Caco-2 (cell line): ENCODE data around the gene ARHGEF28. TPM values are rescaled to one million over a fixed set of nuclear protein-coding genes. Genes with fewer than 3 reads are reported as not detected.

Experiments
- BruUV-seq: library from RNA; stranded (reverse); fragments of 400-500 nt; replicated peaks from 2 replicates; lab custom pipeline; 2021; lab: Mats Ljungman, UMichigan
- CTCF ChIA-PET: fragments of 300-600 bp; sonication (Branson Sonifier 250); formaldehyde crosslinking; loops from one replicate; lab custom pipeline; 2022; ENCODE audit warnings: antibody characterized with exemption; lab: Charles Lee
- POLR2A ChIA-PET: fragments of 300-600 bp; sonication (Branson Sonifier 250); formaldehyde crosslinking; loops from one replicate; lab custom pipeline; 2022; ENCODE audit warnings: antibody characterized with exemption; lab: Charles Lee
- DNase-seq, 2 experiments: peaks; one replicate each; pipeline versions ENCODE4 v3.0.0 to v3.0.0-alpha.2; 2020 to 2022
- H3K27me3 ChIP-seq: replicated peaks from 2 replicates; pipeline ENCODE4 v1.6.0; 2011; ENCODE audit warnings: low read length; ENCODE audit not compliant: control insufficient read depth, insufficient read depth
- H3K36me3 ChIP-seq: 2 replicates; pipeline ENCODE4 v1.5.1; 2011; ENCODE audit warnings: low read length; ENCODE audit not compliant: control insufficient read depth, insufficient read depth
- H3K4me1 ChIP-seq: fragments of 250-450 bp; sonication (Bioruptor Pico); 2 replicates; pipeline ENCODE4 v1.5.1; 2020; ENCODE audit warnings: mild to moderate bottlenecking
- H3K4me3 ChIP-seq: 2 replicates; pipeline ENCODE4 v1.5.1; 2011; ENCODE audit warnings: low read depth, mild to moderate bottlenecking, control low read depth, low read length
- H3K9me3 ChIP-seq: fragments of 250-450 bp; sonication (Bioruptor Pico); 2 replicates; pipeline ENCODE4 v1.5.1; 2020; ENCODE audit warnings: mild to moderate bottlenecking, moderate library complexity
- H3K27ac Mint-ChIP-seq: one replicate; pipeline ENCODE4 v1.8.0; 2022; ENCODE audit warnings: mixed read lengths; ENCODE audit not compliant: unreplicated experiment
- H3K27me3 Mint-ChIP-seq: one replicate; pipeline ENCODE4 v1.8.0; 2022; ENCODE audit warnings: mixed read lengths; ENCODE audit not compliant: insufficient read depth, unreplicated experiment
- H3K36me3 Mint-ChIP-seq: one replicate; pipeline ENCODE4 v1.8.0; 2022; ENCODE audit warnings: mild to moderate bottlenecking, mixed read lengths; ENCODE audit not compliant: insufficient read depth, unreplicated experiment
- H3K4me1 Mint-ChIP-seq: one replicate; pipeline ENCODE4 v1.8.0; 2022; ENCODE audit warnings: low read depth, mixed read lengths; ENCODE audit not compliant: unreplicated experiment
- H3K4me3 Mint-ChIP-seq: one replicate; pipeline ENCODE4 v1.8.0; 2022; ENCODE audit warnings: mild to moderate bottlenecking, moderate library complexity, mixed read lengths; ENCODE audit not compliant: unreplicated experiment
- H3K9me3 Mint-ChIP-seq: one replicate; pipeline ENCODE4 v1.8.0; 2022; ENCODE audit warnings: mixed read lengths; ENCODE audit not compliant: unreplicated experiment
- intact Hi-C: fragments of 100-400 bp; cut with micrococcal nuclease; formaldehyde crosslinking; loops from one replicate; pipeline ENCODE4 v1.10.0; 2022; ENCODE audit not compliant: unreplicated experiment
- total RNA-seq: library from RNA; stranded (reverse); gene quantifications from 2 replicates; pipeline ENCODE4 v1.2.3, GENCODE V29; 2022
- TF ChIP-seq, protein P1 (sequence below), 2 experiments: fragments of 200-600 bp in 1 of 2; IDR thresholded peaks; 1 replicate in 1 of 2; 2 replicates in 1 of 2; pipeline versions ENCODE4 v1.5.1 to v1.8.0; 2011 to 2022; ENCODE audit warnings: antibody characterized with exemption in 1 of 2, control low read depth in 1 of 2, inconsistent platforms in 1 of 2, low read depth in 1 of 2, low read length in 1 of 2, mild to moderate bottlenecking in 1 of 2, moderate library complexity in 1 of 2; ENCODE audit not compliant: insufficient read depth in 1 of 2, severe bottlenecking in 1 of 2, unreplicated experiment in 1 of 2

Gene ARHGEF28
- total RNA-seq, 1 experiment from 2014 or later, result 4.6 TPM

DNA sequence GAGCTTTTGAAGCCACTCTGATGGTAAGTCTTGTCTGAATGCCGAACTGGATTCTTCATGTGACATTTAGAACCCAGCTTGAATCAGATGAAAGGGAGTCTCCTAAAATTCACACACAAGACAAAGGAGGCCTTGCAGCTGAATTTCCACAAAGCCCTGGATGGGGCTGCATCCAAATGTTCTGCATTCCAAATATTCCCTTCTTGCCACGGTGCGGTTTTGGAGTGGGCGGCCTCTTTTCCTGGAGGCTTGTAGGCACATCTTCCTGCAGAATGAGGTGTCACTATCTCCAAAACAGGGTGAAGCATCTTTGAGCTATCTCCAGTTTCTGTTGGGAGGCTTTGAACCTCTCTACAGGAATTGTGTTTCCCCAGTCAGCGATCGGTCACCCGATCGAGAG is 342.7 kb downstream of the ARHGEF28 start:
- ChIA-PET POLR2A (no interaction called here), CTCF (no interaction called here)
- TF ChIP-seq, protein P1, sequence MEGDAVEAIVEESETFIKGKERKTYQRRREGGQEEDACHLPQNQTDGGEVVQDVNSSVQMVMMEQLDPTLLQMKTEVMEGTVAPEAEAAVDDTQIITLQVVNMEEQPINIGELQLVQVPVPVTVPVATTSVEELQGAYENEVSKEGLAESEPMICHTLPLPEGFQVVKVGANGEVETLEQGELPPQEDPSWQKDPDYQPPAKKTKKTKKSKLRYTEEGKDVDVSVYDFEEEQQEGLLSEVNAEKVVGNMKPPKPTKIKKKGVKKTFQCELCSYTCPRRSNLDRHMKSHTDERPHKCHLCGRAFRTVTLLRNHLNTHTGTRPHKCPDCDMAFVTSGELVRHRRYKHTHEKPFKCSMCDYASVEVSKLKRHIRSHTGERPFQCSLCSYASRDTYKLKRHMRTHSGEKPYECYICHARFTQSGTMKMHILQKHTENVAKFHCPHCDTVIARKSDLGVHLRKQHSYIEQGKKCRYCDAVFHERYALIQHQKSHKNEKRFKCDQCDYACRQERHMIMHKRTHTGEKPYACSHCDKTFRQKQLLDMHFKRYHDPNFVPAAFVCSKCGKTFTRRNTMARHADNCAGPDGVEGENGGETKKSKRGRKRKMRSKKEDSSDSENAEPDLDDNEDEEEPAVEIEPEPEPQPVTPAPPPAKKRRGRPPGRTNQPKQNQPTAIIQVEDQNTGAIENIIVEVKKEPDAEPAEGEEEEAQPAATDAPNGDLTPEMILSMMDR (IDR thresholded peaks at IDR 0.05; ENCODE audit: insufficient read depth in 1 of 2, low read depth in 1 of 2, low read length in 1 of 2, severe bottlenecking in 1 of 2, unreplicated experiment in 1 of 2), result no peak
- Mint-ChIP-seq H3K27ac (no peak overlapping the region), H3K4me1 (no peaks in the 10 kb centered on the region), H3K4me3 (no peak overlapping the region), H3K36me3 (no peaks in the 10 kb centered on the region), H3K27me3 (peaks cover 5% of the 10 kb centered on the region), H3K9me3 (no peaks in the 10 kb centered on the region)
- Histone ChIP-seq H3K9me3 (no peaks in the 10 kb centered on the region), H3K4me3 (no peak overlapping the region), H3K36me3 (no peaks in the 10 kb centered on the region), H3K27me3 (no peaks in the 10 kb centered on the region), H3K4me1 (no peaks in the 10 kb centered on the region)
- intact Hi-C loops, result no loop called here
- DNase-seq, result no peak
- BruUV-seq, result no TSS peak

DNA sequence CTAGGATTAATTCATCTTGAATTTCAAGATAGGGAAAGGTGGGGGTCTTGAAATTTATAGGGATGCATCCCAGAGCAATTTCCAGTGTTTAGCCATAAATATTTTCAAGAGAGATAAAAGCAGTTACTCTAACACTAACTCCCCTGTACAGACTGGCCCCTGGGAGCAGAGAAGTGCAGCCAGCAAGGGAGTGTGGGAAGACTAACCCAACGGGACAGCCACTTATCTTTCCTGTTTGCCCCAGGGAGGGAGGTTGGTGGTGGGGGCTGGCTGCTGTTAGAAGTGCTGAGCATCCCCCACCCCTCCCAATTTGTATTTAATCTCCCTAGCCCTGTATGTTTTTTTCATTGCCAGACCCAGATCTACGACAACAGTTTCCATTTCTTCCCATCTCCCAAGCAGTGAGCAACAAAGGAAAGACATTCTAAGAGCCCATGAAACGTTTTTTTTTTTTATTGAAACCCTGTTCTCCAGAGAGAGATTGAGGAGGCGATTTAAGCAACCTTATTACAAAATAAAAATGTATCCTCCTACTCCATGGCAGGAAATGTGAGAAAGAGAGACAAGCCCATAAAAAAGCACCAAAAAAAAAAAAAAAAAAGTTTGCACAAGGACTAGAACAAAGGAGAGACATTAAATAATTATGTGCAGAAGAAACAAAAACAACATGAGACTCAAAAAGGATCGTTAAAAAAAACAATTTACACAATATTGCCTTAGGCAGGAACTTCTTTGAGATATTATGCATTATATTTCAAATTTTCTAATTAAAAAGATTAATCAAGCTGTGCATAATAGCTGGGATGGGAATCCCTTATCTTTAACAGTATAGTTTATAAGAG is 343.4 kb downstream of the ARHGEF28 start:
- no peak overlapping the region for H3K4me3 Mint-ChIP-seq
- H3K4me1 Mint-ChIP-seq, result no peaks in the 10 kb centered on the region
- ChIA-PET CTCF (no interaction called here), POLR2A (no interaction called here)
- Histone ChIP-seq H3K9me3 (no peaks in the 10 kb centered on the region), H3K4me1 (no peaks in the 10 kb centered on the region), H3K36me3 (no peaks in the 10 kb centered on the region), H3K4me3 (no peak overlapping the region), H3K27me3 (no peaks in the 10 kb centered on the region)
- no peaks in the 10 kb centered on the region for H3K36me3 Mint-ChIP-seq
- intact Hi-C loops, result no loop called here
- H3K9me3 Mint-ChIP-seq, result no peaks in the 10 kb centered on the region
- DNase-seq, result no peak
- no TSS peak for BruUV-seq
- TF ChIP-seq, protein P1 (IDR thresholded peaks at IDR 0.05; ENCODE audit: insufficient read depth in 1 of 2, low read depth in 1 of 2, low read length in 1 of 2, severe bottlenecking in 1 of 2, unreplicated experiment in 1 of 2), result no peak
- H3K27ac Mint-ChIP-seq, result no peak overlapping the region
- peaks cover 3% of the 10 kb centered on the region for H3K27me3 Mint-ChIP-seq

DNA sequence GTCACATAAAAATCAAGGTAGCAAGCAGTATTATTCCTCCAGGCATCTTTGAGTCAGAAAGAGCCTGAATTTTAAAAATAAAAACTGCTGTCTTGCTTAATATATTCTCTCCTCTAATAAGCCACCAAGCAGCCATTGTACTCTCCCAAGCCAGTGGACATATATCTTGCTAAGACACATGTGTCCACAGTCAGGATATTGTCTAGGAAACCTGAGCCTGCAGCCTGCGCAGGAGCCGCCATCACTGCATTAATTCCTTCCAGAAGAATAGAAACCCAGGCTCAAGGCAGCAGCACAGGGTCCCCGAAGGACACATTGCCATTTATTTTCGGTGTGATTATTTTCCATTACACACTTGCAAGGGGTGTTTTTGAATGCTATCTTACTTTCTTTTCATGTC is 345.3 kb downstream of the ARHGEF28 start:
- Mint-ChIP-seq H3K4me3 (no peak overlapping the region), H3K27me3 (peaks cover 3% of the 10 kb centered on the region), H3K27ac (no peak overlapping the region), H3K4me1 (no peaks in the 10 kb centered on the region), H3K36me3 (no peaks in the 10 kb centered on the region), H3K9me3 (no peaks in the 10 kb centered on the region)
- TF ChIP-seq, protein P1 (IDR thresholded peaks at IDR 0.05; ENCODE audit: insufficient read depth in 1 of 2, low read depth in 1 of 2, low read length in 1 of 2, severe bottlenecking in 1 of 2, unreplicated experiment in 1 of 2), result no peak
- H3K4me3 ChIP-seq, result no peak overlapping the region
- intact Hi-C loops, result no loop called here
- DNase-seq, result no peak
- ChIA-PET CTCF (no interaction called here), POLR2A (no interaction called here)
- no peaks in the 10 kb centered on the region; the same call in 1 of the 2 replicates for H3K4me1 ChIP-seq
- H3K27me3 ChIP-seq, result no peaks in the 10 kb centered on the region
- H3K9me3 ChIP-seq, result no peaks in the 10 kb centered on the region
- no peaks in the 10 kb centered on the region; the same call in 1 of the 2 replicates for H3K36me3 ChIP-seq
- no TSS peak for BruUV-seq
